SU-DHL-6 (cell line): ENCODE results near the gene LZTR1.

Experiments used
- H2AFZ ChIP-seq: fragments of 200-600 bp; sonication (generic); 2 replicates; pipeline ENCODE4 v1.6.1; 2014; ENCODE audit warnings: low read depth, mild to moderate bottlenecking, moderate library complexity, mixed read lengths, antibody characterized with exemption, low read length; ENCODE audit not compliant: severe bottlenecking
- H3F3A ChIP-seq: fragments of 200-600 bp; shearing (Covaris generic); 2 replicates; pipeline ENCODE4 v1.6.0; 2016; ENCODE audit warnings: antibody characterized with exemption, mild to moderate bottlenecking; ENCODE audit not compliant: insufficient read depth
- H3K27ac ChIP-seq: fragments of 200-600 bp; sonication (generic); 2 replicates; pipeline ENCODE4 v1.5.1; 2016; ENCODE audit warnings: low read depth, mild to moderate bottlenecking, low read length, moderate library complexity, mixed read lengths
- H3K27me3 ChIP-seq: fragments of 200-600 bp; sonication (generic), shearing (Covaris generic); 2 replicates; pipeline ENCODE4 v1.6.0; 2014; ENCODE audit warnings: mild to moderate bottlenecking, low read length
- H3K36me3 ChIP-seq: fragments of 200-600 bp; sonication (generic); 2 replicates; pipeline ENCODE4 v1.6.1; 2014; ENCODE audit warnings: mild to moderate bottlenecking, low read length, mixed read lengths
- H3K4me2 ChIP-seq: fragments of 300-600, 200-600 bp; shearing (Covaris generic), sonication (generic); 2 replicates; pipeline ENCODE4 v1.6.0; 2014; ENCODE audit warnings: low read length, low read depth, mild to moderate bottlenecking; ENCODE audit not compliant: poor library complexity, severe bottlenecking
- H3K4me3 ChIP-seq: fragments of 200-600 bp; sonication (generic); 2 replicates; pipeline ENCODE4 v1.5.1; 2014; ENCODE audit warnings: antibody characterized with exemption, low read length, mild to moderate bottlenecking, mixed read lengths; ENCODE audit not compliant: insufficient read depth, poor library complexity, severe bottlenecking
- H3K79me2 ChIP-seq: fragments of 200-600 bp; sonication (generic); 2 replicates; pipeline ENCODE4 v1.6.1; 2014; ENCODE audit warnings: mild to moderate bottlenecking, low read length, moderate library complexity; ENCODE audit not compliant: insufficient read depth
- H3K9ac ChIP-seq: fragments of 200-600 bp; sonication (generic); 2 replicates; pipeline ENCODE4 v1.7.0; 2014; ENCODE audit warnings: mild to moderate bottlenecking, low read length
- H3K9me2 ChIP-seq: fragments of 200-600 bp; sonication (generic); replicated peaks from 2 replicates; pipeline ENCODE4 v1.6.1; 2014; ENCODE audit warnings: low read length; ENCODE audit not compliant: insufficient read depth
- H3K9me3 ChIP-seq: fragments of 200-600 bp; sonication (generic); 2 replicates; pipeline ENCODE4 v1.6.1; 2014; ENCODE audit warnings: low read length, mixed read lengths; ENCODE audit not compliant: insufficient read depth
- H4K20me1 ChIP-seq: fragments of 200-600 bp; sonication (generic); 2 replicates; pipeline ENCODE4 v1.6.1; 2014; ENCODE audit warnings: low read depth, mild to moderate bottlenecking, antibody characterized with exemption, low read length, moderate library complexity, mixed read lengths
- EZH2phosphoT487 ChIP-seq: fragments of 200-600 bp; sonication (generic), shearing (Covaris generic); conservative IDR thresholded peaks from 2 replicates; pipeline ENCODE4 v1.6.1; 2018; ENCODE audit warnings: mild to moderate bottlenecking, antibody characterized with exemption, low read length, moderate library complexity, mixed read lengths
- TF ChIP-seq, protein P1 (sequence below): fragments of 200-600 bp; sonication (generic); IDR thresholded peaks from one replicate; pipeline ENCODE4 v1.5.1; 2017; ENCODE audit warnings: antibody characterized with exemption, mild to moderate bottlenecking, low read length, moderate library complexity; ENCODE audit not compliant: insufficient read depth, poor library complexity, severe bottlenecking

The LZTR1 gene

DNA sequence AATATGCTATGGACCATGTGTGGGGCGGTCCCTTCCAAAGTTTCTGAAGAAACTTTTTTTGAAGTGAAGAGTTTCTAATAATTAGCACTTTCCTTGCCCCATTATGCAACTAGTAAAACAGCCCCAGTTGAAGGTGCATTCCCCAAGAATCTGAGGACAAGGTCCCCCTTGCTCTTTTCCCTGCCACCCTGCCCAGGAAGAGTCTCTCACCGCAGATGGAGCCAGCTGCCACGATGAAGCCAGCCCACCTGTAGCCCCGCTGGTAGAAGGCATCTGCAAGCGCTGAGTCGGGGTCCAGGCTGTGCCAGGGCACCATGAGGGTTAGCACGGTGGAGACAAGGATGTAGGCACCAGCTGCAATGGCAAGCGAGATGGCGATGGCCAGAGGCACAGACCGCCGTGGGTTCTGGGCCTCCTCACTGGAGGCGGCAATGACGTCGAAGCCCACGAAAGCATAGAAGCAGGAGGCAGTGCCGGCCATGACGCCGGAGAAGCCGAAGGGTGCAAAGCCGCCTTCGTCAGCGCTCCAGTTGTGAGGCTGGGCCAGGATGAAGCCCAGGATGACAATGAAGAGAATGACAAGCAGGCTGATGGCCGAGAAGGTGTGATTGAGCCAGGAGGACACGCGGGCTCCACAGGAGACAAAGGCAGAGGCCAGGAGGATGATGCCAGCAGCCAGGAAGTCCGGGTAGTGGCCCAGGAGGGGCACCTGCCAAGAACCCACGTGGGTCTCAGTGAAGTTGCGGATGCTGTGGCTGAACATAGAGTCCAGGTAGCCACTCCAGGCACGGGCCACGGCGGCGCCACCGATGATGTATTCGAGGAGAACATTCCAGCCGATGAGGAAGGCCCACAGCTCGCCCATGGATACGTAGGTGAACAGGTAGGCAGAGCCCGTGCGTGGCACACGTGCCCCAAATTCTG is 48.8 kb downstream of the LZTR1 start:
- Histone ChIP-seq H3K27ac (no peak overlapping the region), H3K27me3 (no peaks in the 10 kb centered on the region), H3K4me3 (no peak overlapping the region), H2AFZ (no peak overlapping the region), H3K9me2 (no peaks in the 10 kb centered on the region), H3K79me2 (no peaks in the 10 kb centered on the region), H3K9ac (no peak overlapping the region), H3K9me3 (no peaks in the 10 kb centered on the region), H4K20me1 (no peaks in the 10 kb centered on the region), H3F3A (no peaks in the 10 kb centered on the region), H3K36me3 (no peaks in the 10 kb centered on the region), H3K4me2 (no peak overlapping the region)
- TF ChIP-seq, protein P1, sequence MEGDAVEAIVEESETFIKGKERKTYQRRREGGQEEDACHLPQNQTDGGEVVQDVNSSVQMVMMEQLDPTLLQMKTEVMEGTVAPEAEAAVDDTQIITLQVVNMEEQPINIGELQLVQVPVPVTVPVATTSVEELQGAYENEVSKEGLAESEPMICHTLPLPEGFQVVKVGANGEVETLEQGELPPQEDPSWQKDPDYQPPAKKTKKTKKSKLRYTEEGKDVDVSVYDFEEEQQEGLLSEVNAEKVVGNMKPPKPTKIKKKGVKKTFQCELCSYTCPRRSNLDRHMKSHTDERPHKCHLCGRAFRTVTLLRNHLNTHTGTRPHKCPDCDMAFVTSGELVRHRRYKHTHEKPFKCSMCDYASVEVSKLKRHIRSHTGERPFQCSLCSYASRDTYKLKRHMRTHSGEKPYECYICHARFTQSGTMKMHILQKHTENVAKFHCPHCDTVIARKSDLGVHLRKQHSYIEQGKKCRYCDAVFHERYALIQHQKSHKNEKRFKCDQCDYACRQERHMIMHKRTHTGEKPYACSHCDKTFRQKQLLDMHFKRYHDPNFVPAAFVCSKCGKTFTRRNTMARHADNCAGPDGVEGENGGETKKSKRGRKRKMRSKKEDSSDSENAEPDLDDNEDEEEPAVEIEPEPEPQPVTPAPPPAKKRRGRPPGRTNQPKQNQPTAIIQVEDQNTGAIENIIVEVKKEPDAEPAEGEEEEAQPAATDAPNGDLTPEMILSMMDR: no peak
- no peak for TF ChIP-seq EZH2phosphoT487

DNA sequence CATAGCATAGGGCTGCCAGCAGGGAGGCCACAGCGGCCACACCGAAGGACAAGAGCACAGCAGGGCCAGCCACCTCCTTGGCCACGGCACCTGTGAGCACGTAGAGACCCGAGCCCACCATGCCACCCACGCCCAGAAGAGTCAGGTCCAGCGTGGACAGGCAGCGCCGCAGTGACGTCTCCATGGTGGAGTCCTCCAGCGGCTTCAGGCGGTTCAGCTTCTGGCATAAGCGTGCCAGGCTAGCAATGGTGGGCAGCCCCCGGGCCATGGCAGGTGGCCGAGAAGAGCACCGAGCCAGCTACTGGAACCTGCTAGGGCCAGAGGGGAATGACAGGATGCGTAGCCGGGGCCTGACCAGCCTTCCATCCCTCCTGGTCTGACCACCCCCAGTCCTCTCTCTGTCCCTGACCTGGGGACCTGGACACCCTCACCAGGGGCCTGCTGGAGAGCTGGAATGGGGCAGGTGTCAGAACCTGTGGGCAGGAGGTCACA is 49.5 kb downstream of the LZTR1 start:
- no peaks in the 10 kb centered on the region for H3K9me3 ChIP-seq
- H3K27me3 ChIP-seq: no peaks in the 10 kb centered on the region
- no peak overlapping the region for H3K4me3 ChIP-seq
- H3F3A ChIP-seq: no peaks in the 10 kb centered on the region
- no peaks in the 10 kb centered on the region for H3K9me2 ChIP-seq
- TF ChIP-seq, protein P1: no peak
- TF ChIP-seq EZH2phosphoT487: no peak
- H3K4me2 ChIP-seq: no peak overlapping the region
- no peaks in the 10 kb centered on the region for H4K20me1 ChIP-seq
- no peak overlapping the region for H2AFZ ChIP-seq
- H3K79me2 ChIP-seq: no peaks in the 10 kb centered on the region
- no peak overlapping the region for H3K9ac ChIP-seq
- H3K36me3 ChIP-seq: no peaks in the 10 kb centered on the region
- H3K27ac ChIP-seq: no peak overlapping the region

GRCh38 chr22:21032037-21032867 is 50.2 kb downstream of the LZTR1 start, which contains the start of gene SLC7A4:
TSS of gene SLC7A4 (minus strand) at chr22:21032561. CDS start at chr22:21031812, 749 bp downstream.
- no peak within 1 kb of the TSS for H3K27ac ChIP-seq
- no peaks in the 10 kb centered on the region for H3K9me3 ChIP-seq
- no peak within 1 kb of the TSS for H3K9ac ChIP-seq
- H3F3A ChIP-seq: no peaks in the 10 kb centered on the region
- TF ChIP-seq, protein P1: no peak
- TF ChIP-seq EZH2phosphoT487: no peak
- H3K79me2 ChIP-seq: no peaks in the 10 kb centered on the region
- no peak within 1 kb of the TSS for H3K4me3 ChIP-seq
- no peaks in the 10 kb centered on the region for H3K9me2 ChIP-seq
- H3K4me2 ChIP-seq: no peak within 1 kb of the TSS
- H4K20me1 ChIP-seq: no peaks in the 10 kb centered on the region
- no peaks in the 10 kb centered on the region for H3K27me3 ChIP-seq
- no peak within 1 kb of the TSS for H2AFZ ChIP-seq
- no peaks in the 10 kb centered on the region for H3K36me3 ChIP-seq
